ENCODE measurements around the gene CDKN1A. TPM values are rescaled to one million over a fixed set of nuclear protein-coding genes. Genes with fewer than 3 reads are reported as not detected.

CDKN1A gene
- polyA plus RNA-seq, 1 donor from 2014 or later: 23.0 TPM

DNA sequence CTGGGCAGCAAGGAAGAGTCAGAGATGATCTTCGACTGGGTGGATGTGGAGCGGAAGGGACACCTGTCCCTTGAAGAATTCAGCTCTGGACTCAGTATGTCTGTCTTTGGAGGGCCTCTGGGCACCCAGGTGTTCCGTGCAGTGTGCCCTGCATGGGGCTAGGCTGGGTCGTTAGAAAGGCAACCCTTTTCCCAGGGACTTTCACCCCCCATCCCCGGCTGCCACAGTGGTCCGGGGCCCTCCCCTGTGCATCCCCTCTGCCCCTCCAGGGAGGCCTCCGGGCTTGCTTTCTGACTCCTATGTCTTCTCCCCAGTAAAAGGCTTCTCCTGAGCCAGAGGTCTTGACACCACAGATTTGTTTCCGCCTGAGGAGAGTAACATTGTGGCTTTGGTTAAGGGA is 35.3 kb downstream of the CDKN1A start:
- H3K4me3 ChIP-seq (ENCODE audit: low read length): no peak overlapping the region
- no peak overlapping the region for H3K27ac ChIP-seq (ENCODE audit: low read length)
- no peaks in the 10 kb centered on the region for H3K36me3 ChIP-seq (ENCODE audit: insufficient read depth, low read length)
- no peaks in the 10 kb centered on the region for H3K27me3 ChIP-seq (ENCODE audit: insufficient read depth, low read depth, low read length)
- no peaks in the 10 kb centered on the region for H4K20me1 ChIP-seq (ENCODE audit: insufficient read depth)
- TF ChIP-seq MXI1 (conservative IDR thresholded peaks at IDR 0.05; ENCODE audit: poor library complexity, severe bottlenecking) (no peak), POLR2AphosphoS5 (IDR thresholded peaks at IDR 0.05) (no peak), SMC3 (conservative IDR thresholded peaks at IDR 0.05; ENCODE audit: poor library complexity) (no peak), EP300 (conservative IDR thresholded peaks at IDR 0.05; ENCODE audit: poor library complexity, severe bottlenecking) (no peak), TAF1 (IDR thresholded peaks at IDR 0.05; ENCODE audit: low read depth) (no peak), RAD21 (conservative IDR thresholded peaks at IDR 0.05) (no peak), EZH2 (IDR thresholded peaks at IDR 0.05; ENCODE audit: borderline replicate concordance, insufficient read depth, low read length, poor library complexity, severe bottlenecking) (no peak)
- TF ChIP-seq, protein P1, sequence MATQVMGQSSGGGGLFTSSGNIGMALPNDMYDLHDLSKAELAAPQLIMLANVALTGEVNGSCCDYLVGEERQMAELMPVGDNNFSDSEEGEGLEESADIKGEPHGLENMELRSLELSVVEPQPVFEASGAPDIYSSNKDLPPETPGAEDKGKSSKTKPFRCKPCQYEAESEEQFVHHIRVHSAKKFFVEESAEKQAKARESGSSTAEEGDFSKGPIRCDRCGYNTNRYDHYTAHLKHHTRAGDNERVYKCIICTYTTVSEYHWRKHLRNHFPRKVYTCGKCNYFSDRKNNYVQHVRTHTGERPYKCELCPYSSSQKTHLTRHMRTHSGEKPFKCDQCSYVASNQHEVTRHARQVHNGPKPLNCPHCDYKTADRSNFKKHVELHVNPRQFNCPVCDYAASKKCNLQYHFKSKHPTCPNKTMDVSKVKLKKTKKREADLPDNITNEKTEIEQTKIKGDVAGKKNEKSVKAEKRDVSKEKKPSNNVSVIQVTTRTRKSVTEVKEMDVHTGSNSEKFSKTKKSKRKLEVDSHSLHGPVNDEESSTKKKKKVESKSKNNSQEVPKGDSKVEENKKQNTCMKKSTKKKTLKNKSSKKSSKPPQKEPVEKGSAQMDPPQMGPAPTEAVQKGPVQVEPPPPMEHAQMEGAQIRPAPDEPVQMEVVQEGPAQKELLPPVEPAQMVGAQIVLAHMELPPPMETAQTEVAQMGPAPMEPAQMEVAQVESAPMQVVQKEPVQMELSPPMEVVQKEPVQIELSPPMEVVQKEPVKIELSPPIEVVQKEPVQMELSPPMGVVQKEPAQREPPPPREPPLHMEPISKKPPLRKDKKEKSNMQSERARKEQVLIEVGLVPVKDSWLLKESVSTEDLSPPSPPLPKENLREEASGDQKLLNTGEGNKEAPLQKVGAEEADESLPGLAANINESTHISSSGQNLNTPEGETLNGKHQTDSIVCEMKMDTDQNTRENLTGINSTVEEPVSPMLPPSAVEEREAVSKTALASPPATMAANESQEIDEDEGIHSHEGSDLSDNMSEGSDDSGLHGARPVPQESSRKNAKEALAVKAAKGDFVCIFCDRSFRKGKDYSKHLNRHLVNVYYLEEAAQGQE (IDR thresholded peaks at IDR 0.05; ENCODE audit: borderline replicate concordance): no peak
- TF ChIP-seq, protein P2, sequence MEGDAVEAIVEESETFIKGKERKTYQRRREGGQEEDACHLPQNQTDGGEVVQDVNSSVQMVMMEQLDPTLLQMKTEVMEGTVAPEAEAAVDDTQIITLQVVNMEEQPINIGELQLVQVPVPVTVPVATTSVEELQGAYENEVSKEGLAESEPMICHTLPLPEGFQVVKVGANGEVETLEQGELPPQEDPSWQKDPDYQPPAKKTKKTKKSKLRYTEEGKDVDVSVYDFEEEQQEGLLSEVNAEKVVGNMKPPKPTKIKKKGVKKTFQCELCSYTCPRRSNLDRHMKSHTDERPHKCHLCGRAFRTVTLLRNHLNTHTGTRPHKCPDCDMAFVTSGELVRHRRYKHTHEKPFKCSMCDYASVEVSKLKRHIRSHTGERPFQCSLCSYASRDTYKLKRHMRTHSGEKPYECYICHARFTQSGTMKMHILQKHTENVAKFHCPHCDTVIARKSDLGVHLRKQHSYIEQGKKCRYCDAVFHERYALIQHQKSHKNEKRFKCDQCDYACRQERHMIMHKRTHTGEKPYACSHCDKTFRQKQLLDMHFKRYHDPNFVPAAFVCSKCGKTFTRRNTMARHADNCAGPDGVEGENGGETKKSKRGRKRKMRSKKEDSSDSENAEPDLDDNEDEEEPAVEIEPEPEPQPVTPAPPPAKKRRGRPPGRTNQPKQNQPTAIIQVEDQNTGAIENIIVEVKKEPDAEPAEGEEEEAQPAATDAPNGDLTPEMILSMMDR (IDR thresholded peaks at IDR 0.05; ENCODE audit: poor library complexity, severe bottlenecking): no peak
- H3F3A ChIP-seq (ENCODE audit: insufficient read depth, low read length, poor library complexity, severe bottlenecking): no peaks in the 10 kb centered on the region
- no peak overlapping the region for H3K4me2 ChIP-seq (ENCODE audit: low read length)
- no peak overlapping the region for H2AFZ ChIP-seq (ENCODE audit: low read depth, low read length)
- H3K9ac ChIP-seq (ENCODE audit: low read length): no peak overlapping the region
- no peaks in the 10 kb centered on the region for H3K9me3 ChIP-seq (ENCODE audit: low read length)
- H3K9me2 ChIP-seq (ENCODE audit: insufficient read depth, low read length): no peaks in the 10 kb centered on the region
- H3K79me2 ChIP-seq (replicated peaks; ENCODE audit: insufficient read depth, low read length): no peaks in the 10 kb centered on the region

DNA sequence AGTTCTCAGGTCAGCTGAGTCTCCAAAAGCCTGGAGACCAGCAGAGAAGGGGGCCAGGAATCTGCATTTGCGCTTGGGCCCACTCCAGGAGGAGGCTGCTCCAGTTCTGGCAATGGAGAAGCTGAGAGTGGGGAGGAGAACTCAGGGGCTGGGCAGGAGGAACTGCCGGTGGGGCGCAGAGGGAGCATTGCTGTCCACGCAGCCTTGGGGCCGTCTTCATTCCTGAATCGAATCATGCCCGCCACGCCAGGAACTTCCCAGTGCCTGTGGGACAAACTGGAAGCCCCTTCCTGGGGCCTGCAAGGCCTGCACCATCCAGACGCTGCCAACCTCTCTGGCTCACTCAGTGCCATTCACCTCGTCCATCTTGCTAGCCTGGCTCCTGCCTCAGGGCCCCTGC is 36.0 kb downstream of the CDKN1A start:
- no peaks in the 10 kb centered on the region for H3K9me2 ChIP-seq (ENCODE audit: insufficient read depth, low read length)
- TF ChIP-seq MXI1 (conservative IDR thresholded peaks at IDR 0.05; ENCODE audit: poor library complexity, severe bottlenecking) (no peak), SMC3 (conservative IDR thresholded peaks at IDR 0.05; ENCODE audit: poor library complexity) (no peak), RAD21 (conservative IDR thresholded peaks at IDR 0.05) (no peak), EZH2 (IDR thresholded peaks at IDR 0.05; ENCODE audit: borderline replicate concordance, insufficient read depth, low read length, poor library complexity, severe bottlenecking) (no peak), POLR2AphosphoS5 (IDR thresholded peaks at IDR 0.05) (no peak), TAF1 (IDR thresholded peaks at IDR 0.05; ENCODE audit: low read depth) (no peak), EP300 (conservative IDR thresholded peaks at IDR 0.05; ENCODE audit: poor library complexity, severe bottlenecking) (no peak)
- TF ChIP-seq, protein P2 (IDR thresholded peaks at IDR 0.05; ENCODE audit: poor library complexity, severe bottlenecking): no peak
- TF ChIP-seq, protein P1 (IDR thresholded peaks at IDR 0.05; ENCODE audit: borderline replicate concordance): no peak
- H3K4me3 ChIP-seq (ENCODE audit: low read length): no peak overlapping the region
- H2AFZ ChIP-seq (ENCODE audit: low read depth, low read length): no peak overlapping the region
- no peak overlapping the region for H3K9ac ChIP-seq (ENCODE audit: low read length)
- H3K79me2 ChIP-seq (replicated peaks; ENCODE audit: insufficient read depth, low read length): no peaks in the 10 kb centered on the region
- H3K9me3 ChIP-seq (ENCODE audit: low read length): no peaks in the 10 kb centered on the region
- H4K20me1 ChIP-seq (ENCODE audit: insufficient read depth): no peaks in the 10 kb centered on the region
- H3K27me3 ChIP-seq (ENCODE audit: insufficient read depth, low read depth, low read length): no peaks in the 10 kb centered on the region
- no peak overlapping the region for H3K27ac ChIP-seq (ENCODE audit: low read length)
- H3F3A ChIP-seq (ENCODE audit: insufficient read depth, low read length, poor library complexity, severe bottlenecking): no peaks in the 10 kb centered on the region
- no peak overlapping the region for H3K4me2 ChIP-seq (ENCODE audit: low read length)
- H3K36me3 ChIP-seq (ENCODE audit: insufficient read depth, low read length): no peaks in the 10 kb centered on the region

Measured in neural cell (in vitro differentiated cells).